GM23338 (cell line): ENCODE results near the gene ETNK1. TPM values are rescaled to one million over a fixed set of nuclear protein-coding genes. Genes with fewer than 3 reads are reported as not detected.

ENCODE experiments used
- ATAC-seq: fragments of 200-7000 bp; cut with Tn5 transposase; 3 replicates; pipeline ENCODE4 v1.9.1; 2020
- DNase-seq: peaks from one replicate; pipeline ENCODE4 v3.0.0-alpha.2; 2015; ENCODE audit warnings: low spot score
- H2AFZ ChIP-seq: fragments of 200-600 bp; sonication (generic); 2 replicates; pipeline ENCODE4 v1.8.0; 2016; ENCODE audit warnings: antibody characterized with exemption, mild to moderate bottlenecking, moderate library complexity
- H3F3A ChIP-seq: fragments of 200-600 bp; sonication (generic); replicated peaks from 2 replicates; pipeline ENCODE4 v1.8.0; 2017; ENCODE audit warnings: antibody characterized with exemption, mixed run types, low read depth
- H3K27ac ChIP-seq: fragments of 200-600 bp; sonication (generic); 2 replicates; pipeline ENCODE4 v1.6.1; 2016; ENCODE audit warnings: low read depth
- H3K27me3 ChIP-seq: fragments of 200-600 bp; sonication (generic); 2 replicates; pipeline ENCODE4 v1.8.0; 2016; ENCODE audit warnings: mild to moderate bottlenecking, mixed run types, moderate library complexity; ENCODE audit not compliant: insufficient read depth
- H3K36me3 ChIP-seq: fragments of 200-600 bp; sonication (generic); 2 replicates; pipeline ENCODE4 v1.8.0; 2016; ENCODE audit warnings: mild to moderate bottlenecking; ENCODE audit not compliant: insufficient read depth
- H3K4me1 ChIP-seq: fragments of 200-600 bp; sonication (generic); 2 replicates; pipeline ENCODE4 v1.8.0; 2016; ENCODE audit warnings: mild to moderate bottlenecking, moderate library complexity; ENCODE audit not compliant: insufficient read depth
- H3K4me2 ChIP-seq: fragments of 200-600 bp; sonication (generic); 2 replicates; pipeline ENCODE4 v1.7.1; 2017; ENCODE audit warnings: mixed run types
- H3K4me3 ChIP-seq: fragments of 200-600 bp; sonication (generic); 2 replicates; pipeline ENCODE4 v1.6.1; 2016; ENCODE audit warnings: mixed run types
- H3K79me2 ChIP-seq: fragments of 200-600 bp; sonication (generic); replicated peaks from 2 replicates; pipeline ENCODE4 v1.8.0; 2017; ENCODE audit warnings: mild to moderate bottlenecking; ENCODE audit not compliant: insufficient read depth
- H3K9me2 ChIP-seq: fragments of 200-600 bp; sonication (generic); 2 replicates; pipeline ENCODE4 v1.8.0; 2017; ENCODE audit not compliant: insufficient read depth
- H4K20me1 ChIP-seq: fragments of 200-600 bp; sonication (generic); replicated peaks from 2 replicates; pipeline ENCODE4 v1.8.0; 2017; ENCODE audit warnings: mild to moderate bottlenecking; ENCODE audit not compliant: insufficient read depth
- H3K27ac Mint-ChIP-seq: 2 replicates; pipeline ENCODE4 v1.8.0; 2020; ENCODE audit warnings: inconsistent platforms, mild to moderate bottlenecking, moderate library complexity, mixed read lengths
- H3K27me3 Mint-ChIP-seq: 3 replicates; pipeline ENCODE4 v1.8.0; 2022; ENCODE audit warnings: low read depth, mild to moderate bottlenecking, moderate library complexity, mixed read lengths, inconsistent platforms; ENCODE audit not compliant: insufficient read depth, poor library complexity
- H3K36me3 Mint-ChIP-seq: 3 replicates; pipeline ENCODE4 v1.8.0; 2021; ENCODE audit warnings: low read depth, mild to moderate bottlenecking, inconsistent platforms, moderate library complexity, mixed read lengths
- H3K4me1 Mint-ChIP-seq: 3 replicates; pipeline ENCODE4 v1.8.0; 2020; ENCODE audit warnings: mild to moderate bottlenecking, inconsistent platforms, mixed read lengths
- H3K4me3 Mint-ChIP-seq: 3 replicates; pipeline ENCODE4 v1.8.0; 2021; ENCODE audit warnings: moderate library complexity, mild to moderate bottlenecking, inconsistent platforms, mixed read lengths
- H3K9me3 Mint-ChIP-seq: 3 replicates; pipeline ENCODE4 v1.8.0; 2020; ENCODE audit warnings: moderate library complexity, mild to moderate bottlenecking, inconsistent platforms, mixed read lengths
- CREB1 ChIP-seq: fragments of 250-450 bp; sonication (Bioruptor Pico); IDR thresholded peaks from 2 replicates; pipeline ENCODE4 v1.5.0; 2020; ENCODE audit warnings: low read depth, mild to moderate bottlenecking, moderate library complexity
- EZH2phosphoT487 ChIP-seq: fragments of 200-600 bp; sonication (generic); IDR thresholded peaks from one replicate; pipeline ENCODE4 v1.8.1; 2018; ENCODE audit warnings: antibody characterized with exemption; ENCODE audit not compliant: unreplicated experiment
- JUNB ChIP-seq: IDR thresholded peaks from one replicate; pipeline ENCODE4 v1.6.1; 2016; ENCODE audit warnings: antibody characterized with exemption; ENCODE audit not compliant: unreplicated experiment
- STAT1 ChIP-seq: IDR thresholded peaks from one replicate; pipeline ENCODE4 v1.6.1; 2016; ENCODE audit warnings: antibody characterized with exemption; ENCODE audit not compliant: unreplicated experiment
- ZNF114 ChIP-seq: fragments of 250-450 bp; sonication (Bioruptor Pico); IDR thresholded peaks from 2 replicates; pipeline ENCODE4 v1.5.0; 2020; ENCODE audit warnings: mild to moderate bottlenecking, moderate library complexity
- polyA plus RNA-seq: library from polyadenylated mRNA; unstranded; fragments of >200 nt; fragmentation: Nextera tagmentation; extraction: Ambion mirVana; gene quantifications from 2 replicates; pipeline ENCODE4 v1.2.1, GENCODE V29; 2016
- total RNA-seq: library from RNA; depleted of rRNA; stranded (reverse); fragments of >200 nt; shearing (Covaris generic); gene quantifications from 2 replicates; pipeline ENCODE4 v1.2.3, GENCODE V29; 2014
- TF ChIP-seq, protein P1 (sequence below): IDR thresholded peaks from one replicate; pipeline ENCODE4 v1.6.1; 2018; ENCODE audit warnings: antibody characterized with exemption; ENCODE audit not compliant: unreplicated experiment
- TF ChIP-seq, protein P2 (sequence below): fragments of 250-450 bp; sonication (Bioruptor Pico); IDR thresholded peaks from 2 replicates; pipeline ENCODE4 v1.5.0; 2020; ENCODE audit warnings: mild to moderate bottlenecking, moderate library complexity
- TF ChIP-seq, protein P3 (sequence below), 2 experiments: fragments of 200-600 bp in 1 of 2; sonication (generic) in 1 of 2; conservative IDR thresholded peaks; 2 replicates each; pipeline versions ENCODE4 v1.5.1 to v1.6.1; 2016 to 2017; ENCODE audit warnings: antibody characterized with exemption in 2 of 2, low read depth in 2 of 2, mild to moderate bottlenecking in 2 of 2, moderate library complexity in 1 of 2

Gene ETNK1
- total and polyA plus RNA-seq, 2 experiments from 2014 or later: 41.9 to 101 TPM

DNA sequence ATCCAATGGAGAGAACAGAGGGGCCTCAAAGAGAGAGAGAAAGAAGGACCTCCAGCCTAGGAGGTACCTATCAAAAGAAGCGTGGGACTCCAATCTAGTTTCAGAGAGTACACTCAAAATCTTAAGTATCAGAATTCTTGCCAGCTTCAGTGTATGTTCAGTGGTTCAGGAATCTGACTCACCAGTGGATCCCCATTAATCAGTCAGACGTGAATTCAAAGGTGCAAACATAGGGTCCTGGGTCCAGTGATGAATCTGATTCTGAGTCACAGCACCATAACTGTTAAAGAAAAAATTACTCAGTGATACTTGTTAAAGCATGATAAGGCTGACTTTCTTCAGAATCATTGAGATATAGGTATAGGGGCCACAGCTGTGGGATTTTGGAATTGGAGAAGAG is 33.2 kb downstream of the ETNK1 start:
- H3K9me3 Mint-ChIP-seq: no peaks in the 10 kb centered on the region
- H3K4me1 ChIP-seq: no peaks in the 10 kb centered on the region
- TF ChIP-seq CREB1 (CRISPR knock-in tag) (no peak), STAT1 (no peak), EZH2phosphoT487 (no peak), ZNF114 (CRISPR knock-in tag) (no peak), JUNB (no peak)
- TF ChIP-seq, protein P1, sequence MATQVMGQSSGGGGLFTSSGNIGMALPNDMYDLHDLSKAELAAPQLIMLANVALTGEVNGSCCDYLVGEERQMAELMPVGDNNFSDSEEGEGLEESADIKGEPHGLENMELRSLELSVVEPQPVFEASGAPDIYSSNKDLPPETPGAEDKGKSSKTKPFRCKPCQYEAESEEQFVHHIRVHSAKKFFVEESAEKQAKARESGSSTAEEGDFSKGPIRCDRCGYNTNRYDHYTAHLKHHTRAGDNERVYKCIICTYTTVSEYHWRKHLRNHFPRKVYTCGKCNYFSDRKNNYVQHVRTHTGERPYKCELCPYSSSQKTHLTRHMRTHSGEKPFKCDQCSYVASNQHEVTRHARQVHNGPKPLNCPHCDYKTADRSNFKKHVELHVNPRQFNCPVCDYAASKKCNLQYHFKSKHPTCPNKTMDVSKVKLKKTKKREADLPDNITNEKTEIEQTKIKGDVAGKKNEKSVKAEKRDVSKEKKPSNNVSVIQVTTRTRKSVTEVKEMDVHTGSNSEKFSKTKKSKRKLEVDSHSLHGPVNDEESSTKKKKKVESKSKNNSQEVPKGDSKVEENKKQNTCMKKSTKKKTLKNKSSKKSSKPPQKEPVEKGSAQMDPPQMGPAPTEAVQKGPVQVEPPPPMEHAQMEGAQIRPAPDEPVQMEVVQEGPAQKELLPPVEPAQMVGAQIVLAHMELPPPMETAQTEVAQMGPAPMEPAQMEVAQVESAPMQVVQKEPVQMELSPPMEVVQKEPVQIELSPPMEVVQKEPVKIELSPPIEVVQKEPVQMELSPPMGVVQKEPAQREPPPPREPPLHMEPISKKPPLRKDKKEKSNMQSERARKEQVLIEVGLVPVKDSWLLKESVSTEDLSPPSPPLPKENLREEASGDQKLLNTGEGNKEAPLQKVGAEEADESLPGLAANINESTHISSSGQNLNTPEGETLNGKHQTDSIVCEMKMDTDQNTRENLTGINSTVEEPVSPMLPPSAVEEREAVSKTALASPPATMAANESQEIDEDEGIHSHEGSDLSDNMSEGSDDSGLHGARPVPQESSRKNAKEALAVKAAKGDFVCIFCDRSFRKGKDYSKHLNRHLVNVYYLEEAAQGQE: no peak
- TF ChIP-seq, protein P2, sequence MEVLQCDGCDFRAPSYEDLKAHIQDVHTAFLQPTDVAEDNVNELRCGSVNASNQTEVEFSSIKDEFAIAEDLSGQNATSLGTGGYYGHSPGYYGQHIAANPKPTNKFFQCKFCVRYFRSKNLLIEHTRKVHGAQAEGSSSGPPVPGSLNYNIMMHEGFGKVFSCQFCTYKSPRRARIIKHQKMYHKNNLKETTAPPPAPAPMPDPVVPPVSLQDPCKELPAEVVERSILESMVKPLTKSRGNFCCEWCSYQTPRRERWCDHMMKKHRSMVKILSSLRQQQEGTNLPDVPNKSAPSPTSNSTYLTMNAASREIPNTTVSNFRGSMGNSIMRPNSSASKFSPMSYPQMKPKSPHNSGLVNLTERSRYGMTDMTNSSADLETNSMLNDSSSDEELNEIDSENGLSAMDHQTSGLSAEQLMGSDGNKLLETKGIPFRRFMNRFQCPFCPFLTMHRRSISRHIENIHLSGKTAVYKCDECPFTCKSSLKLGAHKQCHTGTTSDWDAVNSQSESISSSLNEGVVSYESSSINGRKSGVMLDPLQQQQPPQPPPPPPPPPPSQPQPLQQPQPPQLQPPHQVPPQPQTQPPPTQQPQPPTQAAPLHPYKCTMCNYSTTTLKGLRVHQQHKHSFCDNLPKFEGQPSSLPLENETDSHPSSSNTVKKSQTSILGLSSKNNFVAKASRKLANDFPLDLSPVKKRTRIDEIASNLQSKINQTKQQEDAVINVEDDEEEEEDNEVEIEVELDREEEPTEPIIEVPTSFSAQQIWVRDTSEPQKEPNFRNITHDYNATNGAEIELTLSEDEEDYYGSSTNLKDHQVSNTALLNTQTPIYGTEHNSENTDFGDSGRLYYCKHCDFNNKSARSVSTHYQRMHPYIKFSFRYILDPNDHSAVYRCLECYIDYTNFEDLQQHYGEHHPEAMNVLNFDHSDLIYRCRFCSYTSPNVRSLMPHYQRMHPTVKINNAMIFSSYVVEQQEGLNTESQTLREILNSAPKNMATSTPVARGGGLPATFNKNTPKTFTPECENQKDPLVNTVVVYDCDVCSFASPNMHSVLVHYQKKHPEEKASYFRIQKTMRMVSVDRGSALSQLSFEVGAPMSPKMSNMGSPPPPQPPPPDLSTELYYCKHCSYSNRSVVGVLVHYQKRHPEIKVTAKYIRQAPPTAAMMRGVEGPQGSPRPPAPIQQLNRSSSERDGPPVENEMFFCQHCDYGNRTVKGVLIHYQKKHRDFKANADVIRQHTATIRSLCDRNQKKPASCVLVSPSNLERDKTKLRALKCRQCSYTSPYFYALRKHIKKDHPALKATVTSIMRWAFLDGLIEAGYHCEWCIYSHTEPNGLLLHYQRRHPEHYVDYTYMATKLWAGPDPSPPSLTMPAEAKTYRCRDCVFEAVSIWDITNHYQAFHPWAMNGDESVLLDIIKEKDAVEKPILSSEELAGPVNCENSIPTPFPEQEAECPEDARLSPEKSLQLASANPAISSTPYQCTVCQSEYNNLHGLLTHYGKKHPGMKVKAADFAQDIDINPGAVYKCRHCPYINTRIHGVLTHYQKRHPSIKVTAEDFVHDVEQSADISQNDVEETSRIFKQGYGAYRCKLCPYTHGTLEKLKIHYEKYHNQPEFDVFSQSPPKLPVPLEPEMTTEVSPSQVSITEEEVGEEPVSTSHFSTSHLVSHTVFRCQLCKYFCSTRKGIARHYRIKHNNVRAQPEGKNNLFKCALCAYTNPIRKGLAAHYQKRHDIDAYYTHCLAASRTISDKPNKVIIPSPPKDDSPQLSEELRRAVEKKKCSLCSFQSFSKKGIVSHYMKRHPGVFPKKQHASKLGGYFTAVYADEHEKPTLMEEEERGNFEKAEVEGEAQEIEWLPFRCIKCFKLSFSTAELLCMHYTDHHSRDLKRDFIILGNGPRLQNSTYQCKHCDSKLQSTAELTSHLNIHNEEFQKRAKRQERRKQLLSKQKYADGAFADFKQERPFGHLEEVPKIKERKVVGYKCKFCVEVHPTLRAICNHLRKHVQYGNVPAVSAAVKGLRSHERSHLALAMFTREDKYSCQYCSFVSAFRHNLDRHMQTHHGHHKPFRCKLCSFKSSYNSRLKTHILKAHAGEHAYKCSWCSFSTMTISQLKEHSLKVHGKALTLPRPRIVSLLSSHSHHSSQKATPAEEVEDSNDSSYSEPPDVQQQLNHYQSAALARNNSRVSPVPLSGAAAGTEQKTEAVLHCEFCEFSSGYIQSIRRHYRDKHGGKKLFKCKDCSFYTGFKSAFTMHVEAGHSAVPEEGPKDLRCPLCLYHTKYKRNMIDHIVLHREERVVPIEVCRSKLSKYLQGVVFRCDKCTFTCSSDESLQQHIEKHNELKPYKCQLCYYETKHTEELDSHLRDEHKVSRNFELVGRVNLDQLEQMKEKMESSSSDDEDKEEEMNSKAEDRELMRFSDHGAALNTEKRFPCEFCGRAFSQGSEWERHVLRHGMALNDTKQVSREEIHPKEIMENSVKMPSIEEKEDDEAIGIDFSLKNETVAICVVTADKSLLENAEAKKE (CRISPR knock-in tag): no peak
- TF ChIP-seq, protein P3, sequence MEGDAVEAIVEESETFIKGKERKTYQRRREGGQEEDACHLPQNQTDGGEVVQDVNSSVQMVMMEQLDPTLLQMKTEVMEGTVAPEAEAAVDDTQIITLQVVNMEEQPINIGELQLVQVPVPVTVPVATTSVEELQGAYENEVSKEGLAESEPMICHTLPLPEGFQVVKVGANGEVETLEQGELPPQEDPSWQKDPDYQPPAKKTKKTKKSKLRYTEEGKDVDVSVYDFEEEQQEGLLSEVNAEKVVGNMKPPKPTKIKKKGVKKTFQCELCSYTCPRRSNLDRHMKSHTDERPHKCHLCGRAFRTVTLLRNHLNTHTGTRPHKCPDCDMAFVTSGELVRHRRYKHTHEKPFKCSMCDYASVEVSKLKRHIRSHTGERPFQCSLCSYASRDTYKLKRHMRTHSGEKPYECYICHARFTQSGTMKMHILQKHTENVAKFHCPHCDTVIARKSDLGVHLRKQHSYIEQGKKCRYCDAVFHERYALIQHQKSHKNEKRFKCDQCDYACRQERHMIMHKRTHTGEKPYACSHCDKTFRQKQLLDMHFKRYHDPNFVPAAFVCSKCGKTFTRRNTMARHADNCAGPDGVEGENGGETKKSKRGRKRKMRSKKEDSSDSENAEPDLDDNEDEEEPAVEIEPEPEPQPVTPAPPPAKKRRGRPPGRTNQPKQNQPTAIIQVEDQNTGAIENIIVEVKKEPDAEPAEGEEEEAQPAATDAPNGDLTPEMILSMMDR (conservative IDR thresholded peaks at IDR 0.05; ENCODE audit: low read depth in 2 of 2): no peak
- peaks cover 5% of the 10 kb centered on the region; the same call in 2 of the 3 replicates for H3K36me3 Mint-ChIP-seq
- H3K27me3 Mint-ChIP-seq: no peaks in the 10 kb centered on the region
- no peaks in the 10 kb centered on the region for H3K9me2 ChIP-seq
- ATAC-seq (no peak), DNase-seq (no peak)
- no peak overlapping the region for H3K4me2 ChIP-seq
- no peak overlapping the region for H3K4me3 Mint-ChIP-seq
- H3F3A ChIP-seq: no peaks in the 10 kb centered on the region
- H3K79me2 ChIP-seq: peaks cover 41% of the 10 kb centered on the region
- no peak overlapping the region for H3K4me3 ChIP-seq
- peaks cover 4% of the 10 kb centered on the region; the same call in 1 of the 2 replicates for H3K36me3 ChIP-seq
- no peaks in the 10 kb centered on the region for H3K27me3 ChIP-seq
- H3K27ac Mint-ChIP-seq: peak overlapping the region; percentile 2
- H4K20me1 ChIP-seq: peaks cover 17% of the 10 kb centered on the region; the same call in 1 of the 2 replicates
- no peak overlapping the region for H3K27ac ChIP-seq
- H3K4me1 Mint-ChIP-seq: peaks cover 11% of the 10 kb centered on the region; the same call in 2 of the 3 replicates
- no peak overlapping the region for H2AFZ ChIP-seq
